ENCODE results near the gene NTF3.
A peak's percentile ranks its signal among the peaks of the same experiment; 100 is the strongest.

Gene NTF3

DNA sequence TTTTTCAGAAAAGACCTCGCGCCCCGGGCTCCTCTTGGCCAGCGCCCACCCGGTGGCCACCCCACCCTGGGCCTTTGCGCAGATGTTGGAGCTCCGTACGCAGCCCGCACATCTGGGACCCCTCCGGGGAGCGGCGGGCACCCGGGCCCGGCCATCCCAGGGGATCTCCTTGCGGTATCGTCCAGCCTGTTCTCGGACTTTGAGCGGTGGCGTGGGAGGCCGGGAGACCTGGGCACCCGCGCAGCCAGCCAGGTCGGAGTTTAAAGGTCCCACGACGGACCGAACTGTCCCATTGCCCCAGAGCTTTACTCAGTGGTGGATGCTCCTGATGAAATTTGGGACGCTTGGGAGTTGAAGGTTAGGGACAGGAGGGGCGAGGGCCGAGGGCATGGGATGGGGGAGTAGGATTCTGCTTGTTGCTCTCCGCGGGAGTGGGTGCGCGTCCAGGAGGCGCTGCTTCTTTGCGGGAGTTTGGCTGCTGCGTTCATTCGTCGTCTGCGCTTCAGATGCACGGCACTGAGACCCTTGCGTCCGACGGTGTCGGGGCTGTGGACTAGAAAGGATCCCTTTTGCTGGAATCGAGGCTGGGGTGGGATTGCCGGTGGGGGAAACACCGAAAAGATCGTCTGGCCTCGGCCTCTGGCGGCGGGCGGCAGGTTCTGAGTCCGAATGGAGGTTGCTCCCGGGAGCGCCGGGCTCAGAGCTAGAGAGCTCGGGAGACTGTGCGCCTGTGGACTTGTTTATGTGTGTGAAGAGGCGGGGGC is 1.4 kb downstream of the NTF3 start:
- TF ChIP-seq, protein P1, sequence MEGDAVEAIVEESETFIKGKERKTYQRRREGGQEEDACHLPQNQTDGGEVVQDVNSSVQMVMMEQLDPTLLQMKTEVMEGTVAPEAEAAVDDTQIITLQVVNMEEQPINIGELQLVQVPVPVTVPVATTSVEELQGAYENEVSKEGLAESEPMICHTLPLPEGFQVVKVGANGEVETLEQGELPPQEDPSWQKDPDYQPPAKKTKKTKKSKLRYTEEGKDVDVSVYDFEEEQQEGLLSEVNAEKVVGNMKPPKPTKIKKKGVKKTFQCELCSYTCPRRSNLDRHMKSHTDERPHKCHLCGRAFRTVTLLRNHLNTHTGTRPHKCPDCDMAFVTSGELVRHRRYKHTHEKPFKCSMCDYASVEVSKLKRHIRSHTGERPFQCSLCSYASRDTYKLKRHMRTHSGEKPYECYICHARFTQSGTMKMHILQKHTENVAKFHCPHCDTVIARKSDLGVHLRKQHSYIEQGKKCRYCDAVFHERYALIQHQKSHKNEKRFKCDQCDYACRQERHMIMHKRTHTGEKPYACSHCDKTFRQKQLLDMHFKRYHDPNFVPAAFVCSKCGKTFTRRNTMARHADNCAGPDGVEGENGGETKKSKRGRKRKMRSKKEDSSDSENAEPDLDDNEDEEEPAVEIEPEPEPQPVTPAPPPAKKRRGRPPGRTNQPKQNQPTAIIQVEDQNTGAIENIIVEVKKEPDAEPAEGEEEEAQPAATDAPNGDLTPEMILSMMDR (conservative IDR thresholded peaks at IDR 0.05), result no peak
- H3K27ac ChIP-seq, result no peak overlapping the region

DNA sequence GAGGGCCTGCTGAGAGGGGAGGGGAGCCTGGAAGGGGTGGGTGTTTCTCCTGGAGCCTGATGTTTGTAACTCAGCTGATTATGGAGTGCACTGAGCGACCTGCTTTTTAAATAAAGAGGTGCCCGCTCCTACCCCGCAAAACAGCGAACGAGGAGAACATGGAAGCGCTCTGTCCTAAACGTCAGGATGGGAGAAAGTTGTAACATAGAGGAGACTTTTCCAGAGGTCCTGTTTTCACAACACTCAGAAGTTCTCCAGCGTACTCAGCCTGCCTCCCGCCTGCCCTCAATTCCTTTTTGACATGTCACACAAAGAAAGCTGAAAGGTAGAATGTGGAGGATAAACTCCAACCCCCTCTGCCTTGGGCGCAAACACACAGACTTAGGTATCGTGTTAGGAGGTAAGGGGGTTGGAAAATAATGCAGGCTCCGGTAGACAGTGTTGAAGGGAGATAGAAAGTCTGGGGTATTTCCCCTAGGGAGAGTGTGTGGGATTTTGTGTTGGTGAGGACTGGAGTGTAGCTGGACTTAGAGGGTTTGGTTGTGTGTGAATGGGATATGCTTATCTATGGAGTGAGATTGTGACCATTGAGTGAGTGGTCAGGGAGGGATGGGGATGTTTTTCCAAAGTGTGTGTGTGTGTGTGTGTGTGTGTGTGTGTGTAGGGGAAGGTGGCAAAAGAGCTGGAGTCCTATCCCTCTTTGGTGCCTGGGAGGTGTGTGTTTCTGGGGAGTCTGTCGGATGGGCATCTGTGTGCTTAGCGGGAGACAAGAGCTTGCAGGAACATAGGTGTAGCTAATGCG is 2.1 kb downstream of the NTF3 start:
- no peak overlapping the region for H3K27ac ChIP-seq
- TF ChIP-seq, protein P1 (conservative IDR thresholded peaks at IDR 0.05), result no peak

DNA sequence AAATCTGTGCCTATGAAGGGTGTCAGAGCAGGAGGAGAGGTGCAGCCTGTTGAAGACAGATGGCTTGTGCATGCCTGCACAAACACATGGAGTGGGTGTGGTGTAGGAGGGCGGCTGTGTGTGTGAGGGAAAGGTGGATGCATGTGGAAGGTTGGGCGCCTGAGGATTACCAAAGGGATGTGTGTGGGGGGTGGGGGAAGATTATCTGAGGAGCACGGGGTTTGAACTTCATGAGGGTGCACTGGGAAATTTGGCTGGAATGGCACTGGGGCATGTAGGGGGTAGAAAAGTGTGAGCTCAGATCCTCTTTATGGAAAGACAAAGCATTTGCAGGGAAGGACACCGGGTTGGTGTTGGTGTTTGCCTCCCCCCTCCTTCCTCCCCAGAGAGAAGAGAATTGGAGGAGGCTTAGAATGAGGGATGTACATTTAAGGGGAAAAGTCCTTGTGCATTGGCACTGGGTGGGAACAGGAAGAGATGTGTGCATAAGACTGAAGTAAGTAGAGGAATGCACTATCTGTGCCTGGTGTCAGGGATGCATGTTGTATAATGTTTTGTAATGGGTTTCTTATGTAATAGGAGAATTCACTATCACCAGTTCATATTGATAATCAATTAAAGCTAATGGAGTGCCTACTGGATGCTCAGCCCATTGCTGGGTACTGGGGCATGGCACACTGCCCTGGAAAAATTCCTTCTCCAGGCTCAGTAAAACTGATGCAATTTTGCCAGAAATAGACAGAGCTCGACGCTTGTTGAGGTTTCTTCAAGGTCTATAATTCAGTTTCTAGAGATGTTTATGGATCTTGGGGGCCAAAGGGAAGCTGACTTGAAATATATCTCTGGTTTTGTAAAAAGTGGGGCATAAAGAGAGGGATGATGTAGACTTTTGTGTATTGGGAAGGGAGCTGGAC is 3.0 kb downstream of the NTF3 start:
- TF ChIP-seq, protein P1 (conservative IDR thresholded peaks at IDR 0.05), result no peak
- no peak overlapping the region for H3K27ac ChIP-seq

DNA sequence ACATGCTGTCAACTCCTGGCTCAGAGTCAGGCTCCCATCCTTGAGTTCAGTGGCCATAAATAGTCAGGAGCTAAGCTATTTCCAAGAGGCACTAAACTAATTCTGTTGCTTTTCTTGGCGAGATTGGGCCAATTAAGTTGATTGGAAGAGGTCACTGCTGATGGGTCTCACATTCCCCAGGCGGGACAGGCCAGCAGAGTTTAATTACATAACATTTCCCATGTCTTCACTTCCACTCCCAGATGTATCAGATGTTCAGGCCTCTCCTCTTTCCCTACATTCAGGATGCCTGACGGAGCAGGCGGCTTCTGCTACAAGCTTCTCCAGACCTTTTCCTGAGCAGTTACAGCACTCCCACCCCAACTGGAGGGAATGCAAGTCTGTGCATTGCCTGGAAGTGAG is 5.3 kb downstream of the NTF3 start:
- no peak overlapping the region for H3K27ac ChIP-seq
- TF ChIP-seq, protein P1 (conservative IDR thresholded peaks at IDR 0.05), result no peak

DNA sequence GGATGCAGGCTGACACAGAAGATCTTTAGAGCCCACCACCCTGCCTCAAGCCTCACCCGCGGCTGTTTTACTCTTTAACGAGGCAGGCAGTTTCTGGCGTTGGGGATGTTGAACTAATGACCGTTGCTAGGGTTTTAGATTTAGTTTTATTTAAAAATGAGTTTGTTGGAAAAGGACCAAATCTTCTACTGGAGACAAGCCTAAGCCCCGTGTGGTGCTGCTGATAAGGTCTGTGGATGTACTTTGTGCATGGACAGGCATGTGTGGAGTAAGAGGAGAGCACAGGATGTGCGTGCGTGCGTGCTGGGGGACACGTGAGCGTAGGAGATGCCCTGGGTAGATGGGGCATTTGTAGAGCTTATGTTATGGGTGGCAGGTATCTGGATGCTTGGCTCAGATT is 5.7 kb downstream of the NTF3 start:
- H3K27ac ChIP-seq, result no peak overlapping the region
- TF ChIP-seq, protein P1 (conservative IDR thresholded peaks at IDR 0.05), result no peak

DNA sequence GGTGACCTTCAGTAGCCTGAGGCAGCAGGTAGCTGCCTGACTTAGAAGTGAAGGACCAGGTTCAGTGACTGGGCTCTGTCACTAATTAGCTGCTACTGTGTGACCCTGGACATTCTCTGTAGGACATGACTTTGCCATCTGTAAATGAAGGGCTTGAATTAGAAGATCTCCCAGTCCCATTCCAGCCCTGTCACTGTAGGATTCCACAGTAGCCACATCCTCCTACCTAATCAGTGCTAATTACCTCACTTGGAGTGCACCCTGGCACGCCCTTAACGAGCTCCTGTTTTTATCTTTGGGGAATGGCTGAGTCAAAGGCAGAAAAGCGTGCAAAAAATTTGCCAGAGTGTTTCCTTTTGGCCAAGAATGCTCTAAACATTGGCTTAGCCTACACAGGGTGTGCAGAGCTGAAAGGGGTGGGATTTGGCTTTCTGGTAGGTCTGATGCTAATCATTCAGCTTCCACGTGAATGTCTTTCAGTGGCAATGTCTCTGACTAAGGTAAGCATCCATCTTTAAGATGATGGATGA is 6.8 kb downstream of the NTF3 start:
- peak overlapping the region; percentile 69 for H3K27ac ChIP-seq
- TF ChIP-seq, protein P1 (conservative IDR thresholded peaks at IDR 0.05), result no peak
